Mammary epithelial cell (primary cell): ENCODE results near the gene HOXB1.

Experiments
- CTCF ChIP-seq, 2 donors: IDR thresholded peaks in 1 of 2; conservative IDR thresholded peaks in 1 of 2; 2 replicates each; pipeline ENCODE4 v1.5.1; 2011 to 2012; ENCODE audit warnings: inconsistent platforms in 2 of 2, low read length in 2 of 2, mild to moderate bottlenecking in 2 of 2, control low read depth in 1 of 2, low read depth in 1 of 2; ENCODE audit not compliant: insufficient read depth in 1 of 2; ENCODE audit errors: extremely low read depth in 1 of 2
- EZH2 ChIP-seq: IDR thresholded peaks from 2 replicates; pipeline ENCODE4 v1.6.1; 2012; ENCODE audit warnings: low read length, inconsistent platforms, borderline replicate concordance

- no peak for TF ChIP-seq CTCF (conservative IDR thresholded peaks at IDR 0.05 in 1 of 2, IDR thresholded peaks at IDR 0.05 in 1 of 2; ENCODE audit: extremely low read depth in 1 of 2, insufficient read depth in 1 of 2, low read depth in 1 of 2, low read length in 2 of 2)
- no peak for TF ChIP-seq EZH2
Observed at GRCh38 chr17:48552466-48553189, 21.8 kb upstream of the HOXB1 start.
